Kidney (tissue), 14 donors: ENCODE results near the gene GTF2A2. TPM values are rescaled to one million over a fixed set of nuclear protein-coding genes. Genes with fewer than 3 reads are reported as not detected.
A peak's percentile ranks its signal among the peaks of the same experiment; 100 is the strongest.

Source experiments
- DNase-seq, 5 donors: peaks; one replicate each; pipeline ENCODE4 v3.0.0-alpha.2; 2013 to 2020
- FAIRE-seq: peaks from 2 replicates; lab custom pipeline; 2012; peaks lifted over from hg19 to GRCh38; lab: Jason Lieb, UNC
- H3K27ac ChIP-seq, 2 donors: one replicate each; pipeline ENCODE4 v1.7.0; 2013; ENCODE audit warnings: low read depth in 2 of 2, low read length in 2 of 2, inconsistent platforms in 1 of 2
- H3K27me3 ChIP-seq: one replicate; pipeline ENCODE4 v1.7.1; 2013; ENCODE audit warnings: low read length, inconsistent platforms; ENCODE audit not compliant: control insufficient read depth, insufficient read depth
- H3K36me3 ChIP-seq, 3 donors: one replicate each; pipeline versions ENCODE4 v1.7.0 to v1.7.1; 2013; ENCODE audit warnings: low read length in 3 of 3, control low read depth in 1 of 3, inconsistent platforms in 1 of 3; ENCODE audit not compliant: insufficient read depth in 3 of 3, control insufficient read depth in 2 of 3
- H3K4me1 ChIP-seq, 3 donors: one replicate each; pipeline versions ENCODE4 v1.7.0 to v1.7.1; 2013; ENCODE audit warnings: low read length in 3 of 3, inconsistent platforms in 1 of 3, low read depth in 1 of 3; ENCODE audit not compliant: control insufficient read depth in 2 of 3, insufficient read depth in 2 of 3
- H3K4me3 ChIP-seq, 3 donors: one replicate each; pipeline versions ENCODE4 v1.7.0 to v1.8.1; 2013; ENCODE audit warnings: low read length in 3 of 3, control low read depth in 1 of 3, inconsistent platforms in 1 of 3
- H3K9ac ChIP-seq, 3 donors: one replicate each; pipeline versions ENCODE4 v1.7.0 to v1.7.1; 2013; ENCODE audit warnings: low read length in 3 of 3, control low read depth in 1 of 3, inconsistent platforms in 1 of 3
- H3K9me3 ChIP-seq, 3 donors: one replicate each; pipeline versions ENCODE4 v1.7.0 to v1.7.1; 2013; ENCODE audit warnings: low read length in 3 of 3, control low read depth in 1 of 3, inconsistent platforms in 1 of 3; ENCODE audit not compliant: control insufficient read depth in 2 of 3, insufficient read depth in 1 of 3
- CTCF ChIP-seq: IDR thresholded peaks from 3 replicates; pipeline ENCODE4 v1.5.1; 2012; ENCODE audit warnings: mild to moderate bottlenecking, moderate library complexity, borderline replicate concordance; ENCODE audit not compliant: insufficient read depth; ENCODE audit errors: extremely low read depth
- intact Hi-C: fragments of 100-400 bp; cut with DNase I; formaldehyde crosslinking; loops from one replicate; pipeline ENCODE4 v1.11.1; 2022
- polyA plus RNA-seq: library from polyadenylated mRNA; stranded (reverse); fragments of 350-450 nt; fragmentation: Illumina TruSeq; extraction: RNeasy Lipid Tissue Mini Kit (QIAGEN cat#74804); gene quantifications from one replicate; pipeline ENCODE4 v1.2.3, GENCODE V29; 2014; ENCODE audit warnings: low read depth, low replicate concordance; ENCODE audit not compliant: insufficient read depth
- total RNA-seq: library from RNA; stranded (reverse); fragmentation: NEBNext Ultra II Directional; extraction: Animal tissue kit (Norgen Biotek cat#: 25700); gene quantifications from one replicate; pipeline ENCODE4 v1.2.1, GENCODE V29; 2021
- donor health status: control.
- donor health status: control.
- donor health status: control.
- donor health status: control.
- donor health status: control.
- donor health status: DM: yes; HTN: yes; CAD: no.
- donor health status: Normal renal cell carcinoma (clear cell type).

Gene GTF2A2
- total and polyA plus RNA-seq, 2 donors from 2014 or later, result 90.9 to 139 TPM

GRCh38 chr15:59662260-59662659, 4.9 kb upstream of the GTF2A2 start:
- Histone ChIP-seq H3K9ac (no peak overlapping the region), H3K4me1 (no peaks in the 10 kb centered on the region), H3K27ac (no peak overlapping the region), H3K9me3 (no peaks in the 10 kb centered on the region), H3K36me3 (peaks cover 4 to 21% (median 14%) of the 10 kb centered on the region in 3 donors), H3K27me3 (no peaks in the 10 kb centered on the region), H3K4me3 (no peak overlapping the region)
- no peak for TF ChIP-seq CTCF
- FAIRE-seq, result no peak
- intact Hi-C loops, result no loop called here
- no peak for DNase-seq

GRCh38 chr15:59659366-59659765, 2.1 kb upstream of the GTF2A2 start:
- H3K9ac ChIP-seq, result no peak overlapping the region
- H3K4me1 ChIP-seq, result no peaks in the 10 kb centered on the region
- no peak for DNase-seq
- peaks cover 4 to 17% (median 14%) of the 10 kb centered on the region in 3 donors for H3K36me3 ChIP-seq
- FAIRE-seq, result no peak
- no peak overlapping the region for H3K27ac ChIP-seq
- no peaks in the 10 kb centered on the region for H3K9me3 ChIP-seq
- no peak overlapping the region for H3K4me3 ChIP-seq
- H3K27me3 ChIP-seq, result no peaks in the 10 kb centered on the region
- no peak for TF ChIP-seq CTCF
- intact Hi-C loops, result no loop called here

DNA sequence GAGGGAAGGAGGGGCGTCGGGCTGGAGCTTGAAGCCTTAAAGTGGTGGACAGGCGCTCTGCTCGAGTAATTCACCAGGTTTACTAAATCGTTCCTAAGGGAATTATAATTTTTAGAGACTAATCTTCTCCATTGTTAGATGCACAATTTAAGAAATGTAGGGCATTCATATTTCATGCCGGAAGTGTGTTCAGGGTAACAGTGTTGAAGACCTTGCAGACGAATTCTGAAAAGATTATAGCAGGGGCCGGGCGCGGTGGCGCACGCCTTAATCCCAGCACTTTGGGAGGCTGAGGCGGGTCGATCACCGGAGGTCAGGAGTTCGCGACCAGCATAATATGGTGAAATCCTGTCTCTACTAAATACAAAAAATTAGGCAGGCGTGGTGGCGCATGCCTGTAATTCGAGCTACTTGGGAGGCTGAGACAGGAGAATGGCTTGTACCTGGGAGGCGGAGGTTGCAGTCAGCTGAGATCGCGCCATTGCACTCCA, 365 bp upstream of the GTF2A2 start:
- Histone ChIP-seq H3K27ac (no peak overlapping the region), H3K9me3 (no peaks in the 10 kb centered on the region), H3K4me1 (peaks cover 0 to 2% (median 0%) of the 10 kb centered on the region in 3 donors), H3K27me3 (no peaks in the 10 kb centered on the region), H3K9ac (peak overlapping the region in 1 of 3 donors; percentile 42), H3K36me3 (peaks cover 2 to 11% (median 10%) of the 10 kb centered on the region in 3 donors), H3K4me3 (peak overlapping the region; percentile 43 to 91 (median 66))
- FAIRE-seq (no peak), DNase-seq (peak in 1 of 5 donors; percentile 76)
- TF ChIP-seq CTCF, result no peak
- intact Hi-C loops, result no loop called here

GRCh38 chr15:59654046-59654445, 3.3 kb downstream of the GTF2A2 start:
- intact Hi-C loops, result no loop called here
- H3K4me3 ChIP-seq, result no peak overlapping the region
- H3K36me3 ChIP-seq, result peaks cover 2 to 13% (median 8%) of the 10 kb centered on the region in 3 donors
- peaks cover 0 to 2% (median 0%) of the 10 kb centered on the region in 3 donors for H3K4me1 ChIP-seq
- no peak for FAIRE-seq
- no peaks in the 10 kb centered on the region for H3K9me3 ChIP-seq
- no peak overlapping the region for H3K27ac ChIP-seq
- H3K27me3 ChIP-seq, result no peaks in the 10 kb centered on the region
- H3K9ac ChIP-seq, result no peak overlapping the region
- TF ChIP-seq CTCF, result no peak
- DNase-seq, result no peak
